Measurements from ENCODE around the gene VAPB. TPM values are rescaled to one million over a fixed set of nuclear protein-coding genes. Genes with fewer than 3 reads are reported as not detected.

The VAPB gene
- total and polyA plus RNA-seq, 2 of the 4 experiments (the other 2 are of a cell fraction) = 9.1 to 26.0 TPM

DNA sequence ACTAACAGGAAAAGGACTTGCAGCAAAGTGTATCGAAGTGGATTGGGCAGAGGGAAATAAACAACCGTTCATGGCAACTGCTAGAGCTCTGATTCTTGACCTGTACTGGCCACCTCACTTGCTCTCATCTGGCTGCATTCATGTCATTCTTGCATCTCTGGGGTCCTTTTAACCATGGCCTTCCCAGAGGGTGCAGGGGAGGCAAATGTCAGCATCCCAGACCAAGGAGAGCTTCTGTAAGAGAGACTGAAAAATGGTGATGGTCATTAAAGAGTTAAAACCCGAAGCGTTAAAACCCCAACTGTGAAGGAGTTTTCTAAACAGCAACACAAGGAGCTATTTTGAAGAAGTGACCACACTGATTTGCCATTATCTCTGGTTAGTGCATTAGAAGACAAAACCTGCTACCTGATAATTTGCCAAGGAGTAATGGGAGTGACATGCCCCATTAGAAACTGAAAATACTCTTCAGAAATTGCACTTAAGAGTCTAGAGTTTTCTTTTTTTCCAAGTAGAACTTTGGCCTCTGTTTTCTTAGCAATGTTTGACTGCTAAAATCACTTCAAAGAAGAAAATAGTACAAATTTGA lies 63.7 kb downstream of the VAPB start:
- Histone ChIP-seq H3K27me3 (ENCODE audit: control insufficient read depth, insufficient read depth, low read length) (no peaks in the 10 kb centered on the region), H3K18ac (ENCODE audit: low read depth, low read length) (no peak overlapping the region), H3K9me3 (ENCODE audit: control insufficient read depth, insufficient read depth, low read length) (0 out of 2 replicates have a peak, but pooled peaks cover 2% of the 10 kb centered on the region), H2BK120ac (ENCODE audit: low read depth, low read length) (no peak overlapping the region), H3K4me2 (ENCODE audit: low read depth, low read length) (no peak overlapping the region), H3K9ac (ENCODE audit: low read depth, low read length) (no peak overlapping the region), H2BK15ac (ENCODE audit: low read depth, low read length) (no peak overlapping the region), H2AFZ (replicated peaks; ENCODE audit: low read length, poor library complexity) (no peak overlapping the region), H3K14ac (replicated peaks; ENCODE audit: low read depth, low read length) (no peak overlapping the region), H4K5ac (ENCODE audit: low read depth, low read length) (no peak overlapping the region), H3K36me3 (ENCODE audit: control insufficient read depth, insufficient read depth, low read length) (peaks cover 7% of the 10 kb centered on the region; the same call in 1 of the 2 replicates), H4K91ac (ENCODE audit: insufficient read depth, low read depth, low read length) (no peak overlapping the region), H2BK5ac (ENCODE audit: low read depth, low read length, poor library complexity, severe bottlenecking) (no peak overlapping the region), H3K23ac (ENCODE audit: low read depth, low read length) (no peak overlapping the region), H4K20me1 (ENCODE audit: insufficient read depth, low read length) (0 out of 2 replicates have a peak, but pooled peaks cover 3% of the 10 kb centered on the region), H3K79me1 (ENCODE audit: low read depth in 1 of 2, low read length in 2 of 2) (peaks cover 7 to 40% of the 10 kb centered on the region in 2 experiments; a peak in 3 of 4 replicates), H3K4me3 (ENCODE audit: insufficient read depth, low read depth, low read length) (no peak overlapping the region), H3K9me1 (ENCODE audit: insufficient read depth, low read length) (peaks cover 10% of the 10 kb centered on the region; the same call in 1 of the 2 replicates), H3K4ac (ENCODE audit: low read depth, low read length) (no peak overlapping the region), H2BK20ac (ENCODE audit: low read depth, low read length) (no peak overlapping the region), H2AK5ac (ENCODE audit: low read depth, low read length) (no peak overlapping the region), H3K27ac (ENCODE audit: insufficient read depth, low read length) (no peak overlapping the region), H3K56ac (ENCODE audit: extremely low read depth, insufficient read depth, low read length) (no peak overlapping the region), H2AK9ac (replicated peaks; ENCODE audit: low read depth, low read length, poor library complexity) (no peak overlapping the region), H4K8ac (ENCODE audit: low read depth in 2 of 2, low read length in 2 of 2) (no peak overlapping the region), H3K4me1 (ENCODE audit: control insufficient read depth, insufficient read depth, low read length) (0 out of 2 replicates have a peak, but pooled peaks cover 3% of the 10 kb centered on the region)
- CTCF ChIA-PET = no interaction called here
- intact Hi-C loops (cut with micrococcal nuclease) = no loop called here
- dilution Hi-C loops (cut with HindIII; ENCODE audit: low sequenced_read_pairs, unreplicated experiment) = no loop called here
- ATAC-seq (ENCODE audit: low read depth) = no peak
- no peak for TF ChIP-seq CEBPB (IDR thresholded peaks at IDR 0.05; ENCODE audit: low read depth, low read length)
- no peak for DNase-seq
- in situ Hi-C loops (cut with MboI; ENCODE audit: low sequenced_read_pairs) = no loop called here
- POLR2A ChIA-PET (ENCODE audit: unreplicated experiment) = no interaction called here
- no TSS peak for BruUV-seq (replicated peaks)
- 40% methylated on average over 1 of the region's 4 CpGs; no CpG with 5 or more reads in 1 of the 2 experiments for WGBS, 2 experiments (ENCODE audit: extremely low coverage in 2 of 2, insufficient read length in 1 of 2)

All from IMR-90 (cell line).